ENCODE results near the gene LRIG1.

DNA sequence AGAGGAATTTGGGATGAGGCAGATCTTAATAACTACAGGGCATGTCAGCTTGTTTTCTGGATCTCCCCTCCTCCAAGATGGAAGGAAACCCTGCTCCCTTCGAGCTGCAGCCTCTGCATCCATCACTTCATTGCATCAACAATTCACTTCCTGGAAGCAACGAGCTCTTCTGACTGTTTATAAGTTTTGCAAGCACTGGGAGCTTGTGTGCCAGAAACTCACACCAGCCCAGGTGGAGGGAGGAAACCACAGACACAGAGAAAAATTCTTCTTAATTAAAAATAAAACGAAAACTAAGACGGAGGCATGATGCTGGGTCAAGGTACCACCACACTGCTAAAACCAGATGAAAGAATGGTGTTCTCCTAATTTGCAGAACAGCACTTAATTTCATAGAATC lies 10.6 kb downstream of the LRIG1 start:
- TF ChIP-seq, protein P1, sequence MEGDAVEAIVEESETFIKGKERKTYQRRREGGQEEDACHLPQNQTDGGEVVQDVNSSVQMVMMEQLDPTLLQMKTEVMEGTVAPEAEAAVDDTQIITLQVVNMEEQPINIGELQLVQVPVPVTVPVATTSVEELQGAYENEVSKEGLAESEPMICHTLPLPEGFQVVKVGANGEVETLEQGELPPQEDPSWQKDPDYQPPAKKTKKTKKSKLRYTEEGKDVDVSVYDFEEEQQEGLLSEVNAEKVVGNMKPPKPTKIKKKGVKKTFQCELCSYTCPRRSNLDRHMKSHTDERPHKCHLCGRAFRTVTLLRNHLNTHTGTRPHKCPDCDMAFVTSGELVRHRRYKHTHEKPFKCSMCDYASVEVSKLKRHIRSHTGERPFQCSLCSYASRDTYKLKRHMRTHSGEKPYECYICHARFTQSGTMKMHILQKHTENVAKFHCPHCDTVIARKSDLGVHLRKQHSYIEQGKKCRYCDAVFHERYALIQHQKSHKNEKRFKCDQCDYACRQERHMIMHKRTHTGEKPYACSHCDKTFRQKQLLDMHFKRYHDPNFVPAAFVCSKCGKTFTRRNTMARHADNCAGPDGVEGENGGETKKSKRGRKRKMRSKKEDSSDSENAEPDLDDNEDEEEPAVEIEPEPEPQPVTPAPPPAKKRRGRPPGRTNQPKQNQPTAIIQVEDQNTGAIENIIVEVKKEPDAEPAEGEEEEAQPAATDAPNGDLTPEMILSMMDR (IDR thresholded peaks at IDR 0.05; ENCODE audit: low read length) = no peak
- TF ChIP-seq EZH2phosphoT487 (IDR thresholded peaks at IDR 0.05; ENCODE audit: low read length) (no peak), EZH2 (optimal IDR thresholded peaks at IDR 0.05; ENCODE audit: low read depth, low read length) (no peak)

Measured in MM.1S (cell line).